ENCODE data around the gene MAP3K3. TPM values are rescaled to one million over a fixed set of nuclear protein-coding genes. Genes with fewer than 3 reads are reported as not detected.

MAP3K3 gene
- total and polyA plus RNA-seq, 9 of the 15 experiments (the other 6 are each of a cell fraction or from before 2014, with no cell fraction given), result 0.69 to 16.5 (median 12.1) TPM

GRCh38 chr17:63704836-63705235 lies 82.6 kb downstream of the MAP3K3 start:
- ChIA-PET CTCF (ENCODE audit: low intra/inter-chr PET ratio) (no interaction called here), POLR2A (no interaction called here)
- Histone ChIP-seq H3K4me2 (ENCODE audit: insufficient read depth, low read length) (no peak overlapping the region), H3K36me3 (ENCODE audit: control insufficient read depth, insufficient read depth, low read length) (peaks cover 21% of the 10 kb centered on the region; the same call in 2 of the 3 replicates), H4K20me1 (replicated peaks; ENCODE audit: control insufficient read depth, insufficient read depth, low read length) (no peaks in the 10 kb centered on the region), H3K27me3 (ENCODE audit: control insufficient read depth in 2 of 2, insufficient read depth in 2 of 2, low read length in 2 of 2) (no peaks in the 10 kb centered on the region), H3K27ac (ENCODE audit: extremely low read depth, low read depth, low read length) (no peak overlapping the region), H2AFZ (ENCODE audit: low read depth, low read length) (no peak overlapping the region), H3K79me2 (ENCODE audit: control insufficient read depth, insufficient read depth, low read length) (no peaks in the 10 kb centered on the region), H3K4me1 (replicated peaks in 1 of 2; ENCODE audit: control insufficient read depth in 2 of 2, insufficient read depth in 2 of 2, low read length in 2 of 2) (peaks cover 0 to 17% of the 10 kb centered on the region in 2 experiments; a peak in 2 of 5 replicates), H3K9me3 (replicated peaks; ENCODE audit: control insufficient read depth, insufficient read depth, low read depth, low read length) (no peaks in the 10 kb centered on the region), H3K9ac (ENCODE audit: insufficient read depth in 1 of 2, low read depth in 2 of 2, low read length in 2 of 2) (0 out of 4 replicates have a peak overlapping the region, but pooled peaks of 1 of the 2 experiments have one; percentile 35), H3K4me3 (no peak overlapping the region), H3K9me1 (ENCODE audit: control insufficient read depth, insufficient read depth, low read length) (no peaks in the 10 kb centered on the region)
- in situ Hi-C loops (cut with MboI), result no loop called here
- no peak for ATAC-seq
- DNase-seq (ENCODE audit: extremely low read depth in 1 of 4, low spot score in 3 of 4), result no peak
- no peak for TF ChIP-seq HNRNPUL1 (IDR thresholded peaks at IDR 0.05; ENCODE audit: low read length)
- no peak for TF ChIP-seq ZNF347 (CRISPR knock-in tag; IDR thresholded peaks at IDR 0.05; ENCODE audit: low read depth)
- TF ChIP-seq CREM (IDR thresholded peaks at IDR 0.05; ENCODE audit: low read depth), result no peak
- no peak for TF ChIP-seq ZNF354B (CRISPR knock-in tag; IDR thresholded peaks at IDR 0.05)
- TF ChIP-seq BCL6 (CRISPR knock-in tag; IDR thresholded peaks at IDR 0.05), result no peak
- TF ChIP-seq ZNF277 (CRISPR knock-in tag; IDR thresholded peaks at IDR 0.05; ENCODE audit: borderline replicate concordance), result no peak
- TF ChIP-seq HDAC6 (IDR thresholded peaks at IDR 0.05; ENCODE audit: low read depth, low read length), result no peak
- TF ChIP-seq SP1 (CRISPR knock-in tag; IDR thresholded peaks at IDR 0.05), result no peak
- no peak for TF ChIP-seq TCF7 (IDR thresholded peaks at IDR 0.05; ENCODE audit: borderline replicate concordance)
- intact Hi-C loops (cut with micrococcal nuclease), result no loop called here
- no peak for FAIRE-seq
- BruUV-seq (replicated peaks), result no TSS peak
- 65% methylated on average over 9 of the region's 9 CpGs for WGBS (ENCODE audit: insufficient coverage, low coverage, missing lambda C conversion rate)
